Measurements from ENCODE around the gene PGAP2. TPM values are rescaled to one million over a fixed set of nuclear protein-coding genes. Genes with fewer than 3 reads are reported as not detected.

Gene PGAP2
- total RNA-seq: 22.4 and 31.9 TPM in 2 replicates

DNA sequence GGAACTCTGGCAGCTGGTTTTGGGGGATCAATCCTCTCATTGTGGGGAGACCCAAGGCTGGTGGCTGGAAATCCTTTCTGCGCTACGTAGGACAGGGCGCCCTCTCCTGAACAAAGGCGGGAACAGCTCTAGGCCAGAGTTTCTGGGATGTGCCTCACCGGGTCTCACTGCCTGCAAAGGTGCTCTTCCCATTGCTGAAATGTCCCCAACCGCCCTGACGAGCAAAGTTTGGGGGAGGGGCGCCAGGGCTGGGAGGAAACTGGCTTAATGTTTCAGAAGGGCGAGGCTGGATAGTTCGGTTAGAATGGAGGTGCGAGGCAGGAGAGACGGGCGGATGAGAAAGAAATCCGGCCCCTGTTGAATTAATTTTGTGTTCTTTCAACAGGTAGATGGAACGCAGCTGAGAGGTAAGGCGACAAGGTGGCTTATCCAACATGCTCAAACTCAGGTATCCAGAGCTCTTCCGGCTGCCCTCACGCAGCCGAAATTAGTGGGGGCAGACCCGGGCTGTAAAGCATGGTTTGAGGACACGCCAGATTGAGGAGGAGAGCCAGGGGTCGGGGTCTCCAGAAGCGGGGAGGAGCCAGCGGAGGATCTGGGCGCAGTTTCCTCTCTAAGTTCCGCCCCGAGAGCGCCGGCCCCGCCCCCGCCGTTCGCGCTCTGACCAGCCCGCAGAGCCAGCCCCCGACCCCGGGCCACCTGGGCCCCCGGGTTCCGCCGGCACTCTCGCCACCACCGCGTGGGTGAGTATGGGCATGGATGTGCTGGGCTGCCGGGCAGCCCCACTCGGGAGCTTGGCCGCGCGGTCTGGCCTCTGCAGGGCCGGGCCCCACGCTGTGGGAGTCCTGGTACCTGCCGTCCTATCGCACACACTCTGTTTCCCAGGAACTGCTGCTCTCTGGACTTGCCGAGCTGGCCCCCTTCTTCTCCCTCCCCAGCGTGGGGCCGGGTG, at the start of gene PGAP2:
Gene PGAP2, plus strand, starts transcription at position 652 of the 952 bp plus-strand sequence. CDS start 2,700 bp downstream, outside the sequence.

GRCh38 chr11:3797329-3798090, 10.8 kb upstream of the PGAP2 start, which contains the start of gene NUP98:
NUP98 (minus strand) TSS chr11:3797554; CDS start chr11:3782117, 15,437 bp downstream.

GRCh38 chr11:3840870-3841425, 32.6 kb downstream of the PGAP2 start, which contains the start of gene RHOG:
RHOG (minus strand) TSS chr11:3840959; CDS start chr11:3828138, 12,821 bp downstream.

GRCh38 chr11:3854977-3855807, 46.8 kb downstream of the PGAP2 start, which contains the start of gene STIM1:
STIM1 (plus strand) TSS chr11:3855664; CDS start chr11:3856271, 607 bp downstream.

Other genes starting within 250 kb of the PGAP2 start
- gene ART5, start 166.6 kb upstream of the PGAP2 start, total RNA-seq: not detected in 2 replicates
- not detected in 2 replicates for gene ART1, start 163.4 kb upstream of the PGAP2 start, total RNA-seq
- 0.63 TPM in 1 of 2 replicates, not detected in the other for gene CHRNA10, start 137.2 kb upstream of the PGAP2 start, total RNA-seq
- gene NUP98, start 11.0 kb upstream of the PGAP2 start, total RNA-seq: 73.9 and 74.6 TPM in 2 replicates
- 41.2 and 49.9 TPM in 2 replicates for gene RHOG, start 32.4 kb downstream of the PGAP2 start, total RNA-seq
- gene STIM1, start 47.1 kb downstream of the PGAP2 start, total RNA-seq: 26.8 and 29.6 TPM in 2 replicates

All from airway epithelial cell (primary cell).